ENCODE data around the gene EXO1. TPM values are rescaled to one million over a fixed set of nuclear protein-coding genes. Genes with fewer than 3 reads are reported as not detected.

The EXO1 gene
- total and polyA plus RNA-seq, 2 experiments from 2014 or later: 6.2 TPM

- H3K79me2 ChIP-seq (ENCODE audit: insufficient read depth): no peaks in the 10 kb centered on the region
- H3K9me2 ChIP-seq (ENCODE audit: insufficient read depth): no peaks in the 10 kb centered on the region
- H3K9me3 ChIP-seq (ENCODE audit: low read depth): no peaks in the 10 kb centered on the region
- H2AFZ ChIP-seq: no peak overlapping the region
- H3K9ac ChIP-seq: no peak overlapping the region
- H3K27me3 ChIP-seq (replicated peaks; ENCODE audit: insufficient read depth): no peaks in the 10 kb centered on the region
- in situ Hi-C loops (cut with MboI): no loop called here
- no peaks in the 10 kb centered on the region for H3F3A ChIP-seq (ENCODE audit: insufficient read depth)
- no peak for DNase-seq
- 19 to 24% methylated on average over 2 of the region's 2 CpGs for WGBS, 2 experiments (ENCODE audit: low coverage in 1 of 2, low lambda C conversion rate in 2 of 2, missing lambda C conversion rate in 2 of 2)
- no peaks in the 10 kb centered on the region for H3K36me3 ChIP-seq (ENCODE audit: low read depth)
- no peaks in the 10 kb centered on the region for H3K4me1 ChIP-seq (ENCODE audit: insufficient read depth)
- no peak for TF ChIP-seq EZH2phosphoT487 (IDR thresholded peaks at IDR 0.05; ENCODE audit: insufficient read depth, low read depth)
- no peak for TF ChIP-seq EZH2 (IDR thresholded peaks at IDR 0.05; ENCODE audit: insufficient read depth, poor library complexity, severe bottlenecking)
- H3K4me3 ChIP-seq: no peak overlapping the region
- H4K20me1 ChIP-seq (ENCODE audit: insufficient read depth): no peaks in the 10 kb centered on the region
- no peak overlapping the region for H3K27ac ChIP-seq
- H3K4me2 ChIP-seq (ENCODE audit: unreplicated experiment): no peak overlapping the region
Measured at GRCh38 chr1:241808265-241808664, 39.7 kb upstream of the EXO1 start.

DNA sequence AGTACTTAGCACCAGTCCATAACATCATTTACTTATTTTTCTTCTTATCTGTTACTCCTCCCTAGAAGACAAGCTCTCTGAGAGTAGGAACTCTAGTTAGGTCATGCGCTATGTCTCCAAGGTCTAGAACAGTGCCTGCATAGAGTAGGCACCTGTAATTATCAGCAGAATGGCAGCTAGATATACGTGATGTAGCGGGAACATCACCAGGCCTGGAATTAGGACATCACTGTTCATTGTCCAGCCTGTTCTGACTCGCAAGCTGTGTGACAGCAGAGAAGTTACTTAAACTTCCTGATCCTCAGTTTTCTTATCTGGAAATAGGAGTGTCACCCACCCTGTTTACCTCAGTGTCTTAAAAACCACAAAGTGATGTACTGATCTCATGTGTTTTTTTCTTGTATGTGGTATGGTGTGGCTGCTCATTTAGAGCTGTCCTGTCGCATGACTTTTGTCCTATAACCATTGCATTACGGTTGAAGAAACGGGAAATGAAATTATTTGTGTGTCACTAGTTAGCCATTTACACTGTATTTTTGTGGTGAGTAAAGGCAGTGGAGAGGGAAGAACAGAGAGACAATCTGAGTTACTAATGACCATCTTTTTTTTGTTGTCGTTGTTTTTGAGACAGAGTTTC lies 37.1 kb upstream of the EXO1 start:
- Histone ChIP-seq H3K4me1 (ENCODE audit: insufficient read depth) (no peaks in the 10 kb centered on the region), H3K4me3 (no peak overlapping the region), H4K20me1 (ENCODE audit: insufficient read depth) (no peaks in the 10 kb centered on the region), H2AFZ (no peak overlapping the region), H3K27me3 (replicated peaks; ENCODE audit: insufficient read depth) (no peaks in the 10 kb centered on the region), H3K27ac (no peak overlapping the region), H3K4me2 (ENCODE audit: unreplicated experiment) (no peak overlapping the region), H3K9me2 (ENCODE audit: insufficient read depth) (no peaks in the 10 kb centered on the region), H3K9ac (no peak overlapping the region), H3K9me3 (ENCODE audit: low read depth) (no peaks in the 10 kb centered on the region), H3K36me3 (ENCODE audit: low read depth) (no peaks in the 10 kb centered on the region), H3K79me2 (ENCODE audit: insufficient read depth) (no peaks in the 10 kb centered on the region), H3F3A (ENCODE audit: insufficient read depth) (no peaks in the 10 kb centered on the region)
- 76 to 78% methylated on average over 8 of the region's 8 CpGs for WGBS, 2 experiments (ENCODE audit: low coverage in 1 of 2, low lambda C conversion rate in 2 of 2, missing lambda C conversion rate in 2 of 2)
- in situ Hi-C loops (cut with MboI): no loop called here
- no peak for DNase-seq
- TF ChIP-seq EZH2phosphoT487 (IDR thresholded peaks at IDR 0.05; ENCODE audit: insufficient read depth, low read depth) (no peak), EZH2 (IDR thresholded peaks at IDR 0.05; ENCODE audit: insufficient read depth, poor library complexity, severe bottlenecking) (no peak)

GRCh38 chr1:241813768-241814320 lies 34.2 kb upstream of the EXO1 start:
- peaks cover 18% of the 10 kb centered on the region for H3K4me1 ChIP-seq (ENCODE audit: insufficient read depth)
- no peak overlapping the region for H3K4me3 ChIP-seq
- no peak for TF ChIP-seq EZH2 (IDR thresholded peaks at IDR 0.05; ENCODE audit: insufficient read depth, poor library complexity, severe bottlenecking)
- no peak for TF ChIP-seq EZH2phosphoT487 (IDR thresholded peaks at IDR 0.05; ENCODE audit: insufficient read depth, low read depth)
- DNase-seq: no peak
- no peak overlapping the region for H2AFZ ChIP-seq
- no peaks in the 10 kb centered on the region for H3K9me3 ChIP-seq (ENCODE audit: low read depth)
- no peaks in the 10 kb centered on the region for H3K9me2 ChIP-seq (ENCODE audit: insufficient read depth)
- H3K4me2 ChIP-seq (ENCODE audit: unreplicated experiment): no peak overlapping the region
- WGBS, 2 experiments (ENCODE audit: low coverage in 1 of 2, low lambda C conversion rate in 2 of 2, missing lambda C conversion rate in 2 of 2): 76 to 78% methylated on average over 8 of the region's 8 CpGs
- H3K27me3 ChIP-seq (replicated peaks; ENCODE audit: insufficient read depth): no peaks in the 10 kb centered on the region
- H4K20me1 ChIP-seq (ENCODE audit: insufficient read depth): no peaks in the 10 kb centered on the region
- H3K27ac ChIP-seq: no peak overlapping the region
- in situ Hi-C loops (cut with MboI): no loop called here
- no peak overlapping the region for H3K9ac ChIP-seq
- H3K79me2 ChIP-seq (ENCODE audit: insufficient read depth): no peaks in the 10 kb centered on the region
- H3K36me3 ChIP-seq (ENCODE audit: low read depth): no peaks in the 10 kb centered on the region
- H3F3A ChIP-seq (ENCODE audit: insufficient read depth): peaks cover 12% of the 10 kb centered on the region; the same call in 1 of the 2 replicates

- no peaks in the 10 kb centered on the region for H4K20me1 ChIP-seq (ENCODE audit: insufficient read depth)
- no peaks in the 10 kb centered on the region for H3K27me3 ChIP-seq (replicated peaks; ENCODE audit: insufficient read depth)
- TF ChIP-seq EZH2phosphoT487 (IDR thresholded peaks at IDR 0.05; ENCODE audit: insufficient read depth, low read depth): no peak
- TF ChIP-seq EZH2 (IDR thresholded peaks at IDR 0.05; ENCODE audit: insufficient read depth, poor library complexity, severe bottlenecking): no peak
- no peak overlapping the region for H3K4me2 ChIP-seq (ENCODE audit: unreplicated experiment)
- no peaks in the 10 kb centered on the region for H3K36me3 ChIP-seq (ENCODE audit: low read depth)
- H3K79me2 ChIP-seq (ENCODE audit: insufficient read depth): no peaks in the 10 kb centered on the region
- peaks cover 12% of the 10 kb centered on the region; the same call in 1 of the 2 replicates for H3F3A ChIP-seq (ENCODE audit: insufficient read depth)
- no peak overlapping the region for H3K27ac ChIP-seq
- H3K9me3 ChIP-seq (ENCODE audit: low read depth): no peaks in the 10 kb centered on the region
- no peak overlapping the region for H3K4me3 ChIP-seq
- no peak overlapping the region for H3K9ac ChIP-seq
- in situ Hi-C loops (cut with MboI): no loop called here
- H2AFZ ChIP-seq: no peak overlapping the region
- peaks cover 19% of the 10 kb centered on the region for H3K4me1 ChIP-seq (ENCODE audit: insufficient read depth)
- 60 to 63% methylated on average over 6 of the region's 6 CpGs for WGBS, 2 experiments (ENCODE audit: low coverage in 1 of 2, low lambda C conversion rate in 2 of 2, missing lambda C conversion rate in 2 of 2)
- H3K9me2 ChIP-seq (ENCODE audit: insufficient read depth): no peaks in the 10 kb centered on the region
- peak; percentile 6 for DNase-seq
Measured at GRCh38 chr1:241816008-241816407, 32.0 kb upstream of the EXO1 start.

Measured in GM23248 (cell line).